ENCODE data around the gene RAB40B. TPM values are rescaled to one million over a fixed set of nuclear protein-coding genes. Genes with fewer than 3 reads are reported as not detected.

RAB40B gene
- total RNA-seq, 1 experiment from 2014 or later, result 3.2 TPM

DNA sequence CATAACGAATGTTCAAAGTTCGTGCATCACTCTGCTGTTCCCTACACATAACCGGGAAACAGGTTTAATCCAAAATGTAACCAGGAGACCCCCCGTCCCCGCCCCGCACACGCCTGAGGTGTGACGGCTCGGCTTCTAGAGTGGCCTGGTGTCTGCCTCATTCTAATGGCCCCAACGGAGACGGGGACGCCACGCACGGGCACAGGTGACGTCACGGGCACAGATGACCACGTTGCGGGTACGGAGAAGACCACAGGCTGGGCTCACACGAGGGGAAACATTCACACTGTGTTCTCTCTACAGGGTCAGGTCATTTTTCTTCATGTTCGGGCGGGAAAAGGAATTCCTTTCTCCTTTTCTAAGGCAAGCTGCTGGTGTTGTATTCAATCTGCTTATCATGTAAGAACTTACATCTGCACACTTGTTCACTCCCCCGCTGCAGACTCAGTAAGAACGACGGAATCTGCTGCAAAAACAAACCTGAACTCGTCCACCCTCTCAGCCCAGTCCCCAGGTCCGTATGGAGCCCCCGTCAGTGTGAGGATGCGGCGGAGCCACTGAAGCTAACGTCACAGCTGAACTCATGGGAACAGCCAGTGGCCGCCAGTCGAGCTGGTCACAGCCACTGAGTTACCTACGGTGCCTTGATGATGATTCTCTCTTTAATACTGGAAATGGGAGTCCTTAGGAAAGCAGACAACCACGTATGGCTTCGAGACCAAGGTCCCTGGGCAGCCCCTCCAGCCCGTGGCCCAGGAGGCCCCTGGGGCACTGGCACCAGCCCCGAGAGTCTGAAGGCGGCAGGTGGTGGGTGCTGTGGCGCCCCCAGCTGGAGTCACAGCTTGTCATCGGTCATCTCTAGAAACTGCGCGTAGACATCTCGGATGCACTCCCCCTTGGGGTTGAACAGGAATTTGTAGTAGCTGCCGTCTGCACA lies 83.1 kb downstream of the RAB40B start:
- ChIA-PET CTCF (no interaction called here), POLR2A (ENCODE audit: low non-redundant PET) (no interaction called here)
- H3K4me1 ChIP-seq (ENCODE audit: insufficient read depth, low read length, poor library complexity, severe bottlenecking), result peaks cover 10% of the 10 kb centered on the region
- TF ChIP-seq, protein P1, sequence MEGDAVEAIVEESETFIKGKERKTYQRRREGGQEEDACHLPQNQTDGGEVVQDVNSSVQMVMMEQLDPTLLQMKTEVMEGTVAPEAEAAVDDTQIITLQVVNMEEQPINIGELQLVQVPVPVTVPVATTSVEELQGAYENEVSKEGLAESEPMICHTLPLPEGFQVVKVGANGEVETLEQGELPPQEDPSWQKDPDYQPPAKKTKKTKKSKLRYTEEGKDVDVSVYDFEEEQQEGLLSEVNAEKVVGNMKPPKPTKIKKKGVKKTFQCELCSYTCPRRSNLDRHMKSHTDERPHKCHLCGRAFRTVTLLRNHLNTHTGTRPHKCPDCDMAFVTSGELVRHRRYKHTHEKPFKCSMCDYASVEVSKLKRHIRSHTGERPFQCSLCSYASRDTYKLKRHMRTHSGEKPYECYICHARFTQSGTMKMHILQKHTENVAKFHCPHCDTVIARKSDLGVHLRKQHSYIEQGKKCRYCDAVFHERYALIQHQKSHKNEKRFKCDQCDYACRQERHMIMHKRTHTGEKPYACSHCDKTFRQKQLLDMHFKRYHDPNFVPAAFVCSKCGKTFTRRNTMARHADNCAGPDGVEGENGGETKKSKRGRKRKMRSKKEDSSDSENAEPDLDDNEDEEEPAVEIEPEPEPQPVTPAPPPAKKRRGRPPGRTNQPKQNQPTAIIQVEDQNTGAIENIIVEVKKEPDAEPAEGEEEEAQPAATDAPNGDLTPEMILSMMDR (conservative IDR thresholded peaks at IDR 0.05; ENCODE audit: low read depth, low read length), result peak; percentile 37; the same call in 1 of the 2 replicates
- TF ChIP-seq EZH2 (IDR thresholded peaks at IDR 0.05; ENCODE audit: borderline replicate concordance, low read depth, low read length, poor library complexity, severe bottlenecking), result no peak
- peaks cover 47% of the 10 kb centered on the region for H3K36me3 ChIP-seq (ENCODE audit: insufficient read depth, low read length, poor library complexity, severe bottlenecking)
- no peak overlapping the region for H3K27ac ChIP-seq (ENCODE audit: low read depth, low read length, poor library complexity, severe bottlenecking)
- BruUV-seq (replicated peaks), result TSS peak; percentile 78
- H3K27me3 ChIP-seq (replicated peaks; ENCODE audit: insufficient read depth, low read depth, low read length, poor library complexity), result no peaks in the 10 kb centered on the region
- intact Hi-C loops (cut with micrococcal nuclease; ENCODE audit: unreplicated experiment), result no loop called here
- no peaks in the 10 kb centered on the region for H3K9me3 ChIP-seq (ENCODE audit: low read depth, low read length, poor library complexity, severe bottlenecking)
- H3K4me3 ChIP-seq (ENCODE audit: low read depth, low read length, poor library complexity, severe bottlenecking), result no peak overlapping the region
- DNase-seq (ENCODE audit: low spot score), result no peak

DNA sequence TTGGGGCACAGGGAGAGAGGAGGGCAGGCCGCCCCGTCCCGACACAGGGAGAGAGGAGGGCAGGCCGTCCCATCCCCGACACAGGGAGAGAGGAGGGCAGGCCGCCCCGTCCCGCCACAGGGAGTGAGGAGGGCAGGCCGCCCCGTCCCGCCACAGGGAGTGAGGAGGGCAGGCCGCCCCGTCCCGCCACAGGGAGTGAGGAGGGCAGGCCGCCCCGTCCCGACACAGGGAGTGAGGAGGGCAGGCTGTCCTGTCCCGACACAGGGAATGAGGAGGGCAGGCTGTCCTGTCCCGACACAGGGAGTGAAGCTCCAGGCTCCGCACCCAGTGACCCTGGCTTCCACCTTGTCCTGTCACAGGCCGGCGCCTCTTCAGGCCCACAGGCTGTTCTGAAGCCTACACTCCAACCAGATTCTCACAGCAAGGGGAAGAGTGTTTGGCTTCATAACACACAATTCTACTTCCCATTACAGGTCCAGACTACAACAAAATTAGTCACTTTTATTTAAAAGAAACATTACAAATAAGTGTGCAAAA lies 84.3 kb downstream of the RAB40B start:
- no peak for DNase-seq (ENCODE audit: low spot score)
- Histone ChIP-seq H3K4me1 (ENCODE audit: insufficient read depth, low read length, poor library complexity, severe bottlenecking) (peaks cover 10% of the 10 kb centered on the region), H3K4me3 (ENCODE audit: low read depth, low read length, poor library complexity, severe bottlenecking) (no peak overlapping the region), H3K9me3 (ENCODE audit: low read depth, low read length, poor library complexity, severe bottlenecking) (no peaks in the 10 kb centered on the region), H3K27ac (ENCODE audit: low read depth, low read length, poor library complexity, severe bottlenecking) (no peak overlapping the region), H3K36me3 (ENCODE audit: insufficient read depth, low read length, poor library complexity, severe bottlenecking) (peaks cover 49% of the 10 kb centered on the region), H3K27me3 (replicated peaks; ENCODE audit: insufficient read depth, low read depth, low read length, poor library complexity) (no peaks in the 10 kb centered on the region)
- no TSS peak for BruUV-seq (replicated peaks)
- intact Hi-C loops (cut with micrococcal nuclease; ENCODE audit: unreplicated experiment), result no loop called here
- CTCF ChIA-PET, result no interaction called here
- POLR2A ChIA-PET (ENCODE audit: low non-redundant PET), result no interaction called here
- TF ChIP-seq, protein P1 (conservative IDR thresholded peaks at IDR 0.05; ENCODE audit: low read depth, low read length), result no peak
- no peak for TF ChIP-seq EZH2 (IDR thresholded peaks at IDR 0.05; ENCODE audit: borderline replicate concordance, low read depth, low read length, poor library complexity, severe bottlenecking)

DNA sequence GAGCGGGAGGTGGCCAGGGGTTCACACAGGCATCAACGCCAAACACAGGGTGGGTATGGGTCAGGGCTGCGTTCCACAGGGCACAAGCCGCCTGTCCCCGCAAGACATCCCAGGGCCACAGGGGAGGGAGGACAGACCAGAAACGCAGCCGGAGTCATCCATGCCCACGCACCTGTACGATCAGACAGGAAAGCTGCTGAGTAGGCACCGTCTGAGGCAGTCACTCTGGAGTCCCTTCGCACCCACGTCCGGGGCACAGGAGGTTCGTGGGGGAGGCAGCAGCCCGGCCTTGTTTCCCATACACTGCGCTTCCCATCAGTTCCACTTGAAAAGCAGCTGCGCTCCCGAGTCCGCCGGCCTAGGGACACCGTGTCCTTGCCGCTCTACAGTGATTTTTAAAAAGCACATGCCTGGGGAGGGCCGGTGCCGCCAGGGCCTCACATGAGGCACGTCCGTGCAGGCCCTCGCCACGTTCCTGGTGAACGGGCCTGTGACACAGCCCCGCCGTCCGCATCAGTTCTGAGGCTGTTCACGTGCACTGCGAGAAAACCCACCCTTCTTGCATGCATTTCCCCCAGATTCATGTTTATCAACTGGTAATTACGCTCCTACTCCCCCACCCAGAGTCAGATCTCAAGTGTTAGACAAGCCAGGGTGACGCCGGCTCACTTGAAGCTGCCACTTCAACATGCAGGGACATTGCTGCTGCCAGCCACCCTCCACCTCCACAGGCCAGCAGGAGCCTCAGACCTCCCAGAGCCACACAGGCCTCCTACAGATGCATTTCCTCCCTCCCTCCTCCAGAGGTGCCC lies 85.0 kb downstream of the RAB40B start:
- no peak for TF ChIP-seq EZH2 (IDR thresholded peaks at IDR 0.05; ENCODE audit: borderline replicate concordance, low read depth, low read length, poor library complexity, severe bottlenecking)
- TF ChIP-seq, protein P1 (conservative IDR thresholded peaks at IDR 0.05; ENCODE audit: low read depth, low read length), result no peak
- POLR2A ChIA-PET (ENCODE audit: low non-redundant PET), result no interaction called here
- no peaks in the 10 kb centered on the region for H3K27me3 ChIP-seq (replicated peaks; ENCODE audit: insufficient read depth, low read depth, low read length, poor library complexity)
- intact Hi-C loops (cut with micrococcal nuclease; ENCODE audit: unreplicated experiment), result no loop called here
- CTCF ChIA-PET, result no interaction called here
- H3K27ac ChIP-seq (ENCODE audit: low read depth, low read length, poor library complexity, severe bottlenecking), result no peak overlapping the region
- H3K9me3 ChIP-seq (ENCODE audit: low read depth, low read length, poor library complexity, severe bottlenecking), result no peaks in the 10 kb centered on the region
- peak; percentile 29 for DNase-seq (ENCODE audit: low spot score)
- H3K4me1 ChIP-seq (ENCODE audit: insufficient read depth, low read length, poor library complexity, severe bottlenecking), result peaks cover 10% of the 10 kb centered on the region
- no TSS peak for BruUV-seq (replicated peaks)
- H3K36me3 ChIP-seq (ENCODE audit: insufficient read depth, low read length, poor library complexity, severe bottlenecking), result peaks cover 46% of the 10 kb centered on the region
- no peak overlapping the region for H3K4me3 ChIP-seq (ENCODE audit: low read depth, low read length, poor library complexity, severe bottlenecking)
